Measurements from ENCODE around the gene CCDC154.

Gene CCDC154

GRCh38 chr16:1427473-1428461 is 16.6 kb downstream of the CCDC154 start:
- no peaks in the 10 kb centered on the region for H3K9me2 ChIP-seq (replicated peaks; ENCODE audit: insufficient read depth, low read length)
- H2AFZ ChIP-seq (ENCODE audit: low read depth, low read length, severe bottlenecking): no peak overlapping the region
- no peaks in the 10 kb centered on the region for H3K9me3 ChIP-seq (ENCODE audit: insufficient read depth, low read length)
- no peak overlapping the region for H3K27ac ChIP-seq (ENCODE audit: low read depth, low read length)
- no peaks in the 10 kb centered on the region for H3K79me2 ChIP-seq (ENCODE audit: insufficient read depth, low read length)
- H3K27me3 ChIP-seq (ENCODE audit: low read length): no peaks in the 10 kb centered on the region
- H4K20me1 ChIP-seq (ENCODE audit: low read depth, low read length): no peaks in the 10 kb centered on the region
- H3K9ac ChIP-seq (ENCODE audit: low read length): no peak overlapping the region
- H3K36me3 ChIP-seq (ENCODE audit: low read length): no peaks in the 10 kb centered on the region
- no peak overlapping the region for H3K4me3 ChIP-seq (ENCODE audit: insufficient read depth, low read length, poor library complexity, severe bottlenecking)
- no peaks in the 10 kb centered on the region for H3F3A ChIP-seq (ENCODE audit: insufficient read depth)
- TF ChIP-seq, protein P1, sequence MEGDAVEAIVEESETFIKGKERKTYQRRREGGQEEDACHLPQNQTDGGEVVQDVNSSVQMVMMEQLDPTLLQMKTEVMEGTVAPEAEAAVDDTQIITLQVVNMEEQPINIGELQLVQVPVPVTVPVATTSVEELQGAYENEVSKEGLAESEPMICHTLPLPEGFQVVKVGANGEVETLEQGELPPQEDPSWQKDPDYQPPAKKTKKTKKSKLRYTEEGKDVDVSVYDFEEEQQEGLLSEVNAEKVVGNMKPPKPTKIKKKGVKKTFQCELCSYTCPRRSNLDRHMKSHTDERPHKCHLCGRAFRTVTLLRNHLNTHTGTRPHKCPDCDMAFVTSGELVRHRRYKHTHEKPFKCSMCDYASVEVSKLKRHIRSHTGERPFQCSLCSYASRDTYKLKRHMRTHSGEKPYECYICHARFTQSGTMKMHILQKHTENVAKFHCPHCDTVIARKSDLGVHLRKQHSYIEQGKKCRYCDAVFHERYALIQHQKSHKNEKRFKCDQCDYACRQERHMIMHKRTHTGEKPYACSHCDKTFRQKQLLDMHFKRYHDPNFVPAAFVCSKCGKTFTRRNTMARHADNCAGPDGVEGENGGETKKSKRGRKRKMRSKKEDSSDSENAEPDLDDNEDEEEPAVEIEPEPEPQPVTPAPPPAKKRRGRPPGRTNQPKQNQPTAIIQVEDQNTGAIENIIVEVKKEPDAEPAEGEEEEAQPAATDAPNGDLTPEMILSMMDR (IDR thresholded peaks at IDR 0.05; ENCODE audit: insufficient read depth, low read length, poor library complexity, severe bottlenecking): no peak
- no peak for TF ChIP-seq EZH2phosphoT487 (conservative IDR thresholded peaks at IDR 0.05; ENCODE audit: low read length)
- H3K4me2 ChIP-seq (ENCODE audit: low read depth, low read length, poor library complexity, severe bottlenecking): no peak overlapping the region

- no peaks in the 10 kb centered on the region for H4K20me1 ChIP-seq (ENCODE audit: low read depth, low read length)
- H3K4me2 ChIP-seq (ENCODE audit: low read depth, low read length, poor library complexity, severe bottlenecking): no peak overlapping the region
- H3K9ac ChIP-seq (ENCODE audit: low read length): no peak overlapping the region
- no peaks in the 10 kb centered on the region for H3K27me3 ChIP-seq (ENCODE audit: low read length)
- H3K9me3 ChIP-seq (ENCODE audit: insufficient read depth, low read length): no peaks in the 10 kb centered on the region
- H3K36me3 ChIP-seq (ENCODE audit: low read length): no peaks in the 10 kb centered on the region
- H3K27ac ChIP-seq (ENCODE audit: low read depth, low read length): no peak overlapping the region
- no peaks in the 10 kb centered on the region for H3F3A ChIP-seq (ENCODE audit: insufficient read depth)
- no peak overlapping the region for H2AFZ ChIP-seq (ENCODE audit: low read depth, low read length, severe bottlenecking)
- H3K9me2 ChIP-seq (replicated peaks; ENCODE audit: insufficient read depth, low read length): no peaks in the 10 kb centered on the region
- no peak overlapping the region for H3K4me3 ChIP-seq (ENCODE audit: insufficient read depth, low read length, poor library complexity, severe bottlenecking)
- TF ChIP-seq, protein P1 (IDR thresholded peaks at IDR 0.05; ENCODE audit: insufficient read depth, low read length, poor library complexity, severe bottlenecking): no peak
- no peak for TF ChIP-seq EZH2phosphoT487 (conservative IDR thresholded peaks at IDR 0.05; ENCODE audit: low read length)
- H3K79me2 ChIP-seq (ENCODE audit: insufficient read depth, low read length): no peaks in the 10 kb centered on the region
These were observed 17.5 kb downstream of the CCDC154 start for GRCh38 chr16:1426734-1427471.

GRCh38 chr16:1425616-1426370 is 18.6 kb downstream of the CCDC154 start:
- Histone ChIP-seq H3K27ac (ENCODE audit: low read depth, low read length) (no peak overlapping the region), H3K79me2 (ENCODE audit: insufficient read depth, low read length) (no peaks in the 10 kb centered on the region), H4K20me1 (ENCODE audit: low read depth, low read length) (no peaks in the 10 kb centered on the region), H3K9me3 (ENCODE audit: insufficient read depth, low read length) (no peaks in the 10 kb centered on the region), H2AFZ (ENCODE audit: low read depth, low read length, severe bottlenecking) (no peak overlapping the region), H3K4me2 (ENCODE audit: low read depth, low read length, poor library complexity, severe bottlenecking) (no peak overlapping the region), H3K36me3 (ENCODE audit: low read length) (no peaks in the 10 kb centered on the region), H3K27me3 (ENCODE audit: low read length) (no peaks in the 10 kb centered on the region), H3K9ac (ENCODE audit: low read length) (no peak overlapping the region), H3K4me3 (ENCODE audit: insufficient read depth, low read length, poor library complexity, severe bottlenecking) (no peak overlapping the region), H3K9me2 (replicated peaks; ENCODE audit: insufficient read depth, low read length) (no peaks in the 10 kb centered on the region), H3F3A (ENCODE audit: insufficient read depth) (no peaks in the 10 kb centered on the region)
- TF ChIP-seq, protein P1 (IDR thresholded peaks at IDR 0.05; ENCODE audit: insufficient read depth, low read length, poor library complexity, severe bottlenecking): no peak
